KMS-11 (cell line): ENCODE data around the gene PKD1L1.

Experiments used
- H2AFZ ChIP-seq: fragments of 200-600 bp; sonication (generic); 2 replicates; pipeline ENCODE4 v1.6.1; 2016; ENCODE audit warnings: antibody characterized with exemption, mixed run types, low read depth
- H3K27ac ChIP-seq: fragments of 200-600 bp; sonication (generic); 2 replicates; pipeline ENCODE4 v1.6.1; 2016; ENCODE audit warnings: mild to moderate bottlenecking, mixed run types
- H3K27me3 ChIP-seq: fragments of 200-600 bp; sonication (generic); 2 replicates; pipeline ENCODE4 v1.6.1; 2017; ENCODE audit warnings: mild to moderate bottlenecking, low read depth, mixed run types, moderate library complexity; ENCODE audit not compliant: insufficient read depth
- H3K36me3 ChIP-seq: fragments of 200-600 bp; sonication (generic); 2 replicates; pipeline ENCODE4 v1.6.1; 2017; ENCODE audit warnings: mild to moderate bottlenecking, mixed run types; ENCODE audit not compliant: insufficient read depth
- H3K4me1 ChIP-seq: fragments of 200-600 bp; sonication (generic); 2 replicates; pipeline ENCODE4 v1.6.1; 2016; ENCODE audit warnings: mild to moderate bottlenecking, low read depth, mixed run types; ENCODE audit not compliant: poor library complexity, severe bottlenecking
- H3K4me2 ChIP-seq: fragments of 200-600 bp; sonication (generic); 2 replicates; pipeline ENCODE4 v1.7.0; 2016; ENCODE audit warnings: mild to moderate bottlenecking, mixed run types
- H3K4me3 ChIP-seq: fragments of 200-600 bp; sonication (generic); IDR thresholded peaks from 2 replicates; pipeline ENCODE4 v1.6.1; 2017; ENCODE audit warnings: low read depth, low read length, mixed read lengths; ENCODE audit not compliant: insufficient read depth
- H3K79me2 ChIP-seq: fragments of 200-600 bp; sonication (generic); 2 replicates; pipeline ENCODE4 v1.6.1; 2016; ENCODE audit warnings: low read depth, mixed run types; ENCODE audit not compliant: insufficient read depth
- H3K9ac ChIP-seq: fragments of 200-600 bp; sonication (generic); 2 replicates; pipeline ENCODE4 v1.6.1; 2016; ENCODE audit warnings: mild to moderate bottlenecking, mixed run types
- H4K20me1 ChIP-seq: fragments of 200-600 bp; sonication (generic); 2 replicates; pipeline ENCODE4 v1.6.1; 2016; ENCODE audit warnings: mild to moderate bottlenecking, mixed run types; ENCODE audit not compliant: insufficient read depth
- CTCF ChIP-seq: fragments of 200-600 bp; sonication (generic); conservative IDR thresholded peaks from 2 replicates; pipeline ENCODE4 v1.6.1; 2017; ENCODE audit warnings: low read depth, mild to moderate bottlenecking, antibody characterized with exemption, low read length, moderate library complexity, mixed read lengths

The PKD1L1 gene

GRCh38 chr7:47786557-47787248 is 161.6 kb downstream of the PKD1L1 start:
- no peak overlapping the region for H3K9ac ChIP-seq
- no peaks in the 10 kb centered on the region for H3K27me3 ChIP-seq
- no peaks in the 10 kb centered on the region for H3K36me3 ChIP-seq
- TF ChIP-seq CTCF, result no peak
- H3K27ac ChIP-seq, result no peak overlapping the region
- H3K4me2 ChIP-seq, result no peak overlapping the region
- no peaks in the 10 kb centered on the region for H3K79me2 ChIP-seq
- H2AFZ ChIP-seq, result no peak overlapping the region
- H4K20me1 ChIP-seq, result no peaks in the 10 kb centered on the region
- H3K4me3 ChIP-seq, result no peak overlapping the region
- no peaks in the 10 kb centered on the region for H3K4me1 ChIP-seq

GRCh38 chr7:47785923-47786556 is 162.2 kb downstream of the PKD1L1 start:
- H3K27ac ChIP-seq, result no peak overlapping the region
- H3K4me3 ChIP-seq, result no peak overlapping the region
- H3K27me3 ChIP-seq, result no peaks in the 10 kb centered on the region
- no peak overlapping the region for H3K4me2 ChIP-seq
- H3K36me3 ChIP-seq, result no peaks in the 10 kb centered on the region
- TF ChIP-seq CTCF, result no peak
- no peak overlapping the region for H2AFZ ChIP-seq
- H3K4me1 ChIP-seq, result no peaks in the 10 kb centered on the region
- no peaks in the 10 kb centered on the region for H3K79me2 ChIP-seq
- H3K9ac ChIP-seq, result no peak overlapping the region
- no peaks in the 10 kb centered on the region for H4K20me1 ChIP-seq

- H4K20me1 ChIP-seq, result no peaks in the 10 kb centered on the region
- H3K36me3 ChIP-seq, result no peaks in the 10 kb centered on the region
- no peak overlapping the region for H3K4me2 ChIP-seq
- no peak overlapping the region for H3K9ac ChIP-seq
- H3K4me3 ChIP-seq, result no peak overlapping the region
- H3K27me3 ChIP-seq, result no peaks in the 10 kb centered on the region
- H3K4me1 ChIP-seq, result no peaks in the 10 kb centered on the region
- H2AFZ ChIP-seq, result no peak overlapping the region
- TF ChIP-seq CTCF, result no peak
- H3K27ac ChIP-seq, result no peak overlapping the region
- H3K79me2 ChIP-seq, result no peaks in the 10 kb centered on the region
Measured at GRCh38 chr7:47783456-47784223, 164.6 kb downstream of the PKD1L1 start.

- Histone ChIP-seq H3K79me2 (no peaks in the 10 kb centered on the region), H3K27me3 (no peaks in the 10 kb centered on the region), H4K20me1 (no peaks in the 10 kb centered on the region), H3K36me3 (no peaks in the 10 kb centered on the region), H3K4me1 (no peaks in the 10 kb centered on the region), H3K4me3 (no peak overlapping the region), H3K27ac (no peak overlapping the region), H3K9ac (no peak overlapping the region), H3K4me2 (no peak overlapping the region), H2AFZ (no peak overlapping the region)
- no peak for TF ChIP-seq CTCF
Measured at GRCh38 chr7:47782792-47783191, 165.5 kb downstream of the PKD1L1 start.
